ENCODE results near the gene PLAAT5.
"Not testable (repeated sequence)": the region's sequence is repeated elsewhere in the genome, so short reads cannot be mapped to it uniquely, and the experiment has no call there.

GRCh38 chr11:63528729-63529278, 37.8 kb upstream of the PLAAT5 start:
- TF ChIP-seq POLR2A, CTCF (IDR thresholded peaks at IDR 0.05): not testable (repeated sequence)

Data from thyroid gland (tissue), 4 donors.